ENCODE measurements around the gene IFNGR1.

GRCh38 chr6:137218917-137219663 is at the start of gene IFNGR1:
- TF ChIP-seq CTCF (IDR thresholded peaks at IDR 0.05 in 2 of 3, conservative IDR thresholded peaks at IDR 0.05 in 1 of 3; ENCODE audit: control insufficient read depth in 2 of 3, extremely low read depth in 1 of 3, insufficient read depth in 1 of 3, low read depth in 3 of 3, low read length in 3 of 3): no peak
- peak; percentile 94 for TF ChIP-seq CREB1 (IDR thresholded peaks at IDR 0.05; ENCODE audit: low read depth)
- TF ChIP-seq RAD21 (IDR thresholded peaks at IDR 0.05; ENCODE audit: insufficient read depth, low read depth, low read length): no peak
- no peak; the same call in 1 of the 2 replicates for TF ChIP-seq GATAD2B (conservative IDR thresholded peaks at IDR 0.05; ENCODE audit: low read depth)
- no peak for TF ChIP-seq EZH2 (IDR thresholded peaks at IDR 0.05; ENCODE audit: borderline replicate concordance, control insufficient read depth, low read depth, low read length)
- no peak for TF ChIP-seq NFIC (IDR thresholded peaks at IDR 0.05; ENCODE audit: low read depth, low read length)
- peak; percentile 94 for TF ChIP-seq POLR2A (IDR thresholded peaks at IDR 0.05; ENCODE audit: low read depth, low read length)
- no peak for TF ChIP-seq SKIL (IDR thresholded peaks at IDR 0.05; ENCODE audit: low read depth, poor library complexity, severe bottlenecking)
- no peak for TF ChIP-seq STAT3 (IDR thresholded peaks at IDR 0.05; ENCODE audit: low read depth, low read length)
- TF ChIP-seq USF2 (IDR thresholded peaks at IDR 0.05; ENCODE audit: borderline replicate concordance, low read depth, low read length): no peak
- TF ChIP-seq POLR2AphosphoS5 (IDR thresholded peaks at IDR 0.05; ENCODE audit: low read length): peak; percentile 84

All from GM12878 (cell line).